ENCODE data around the gene EPHB1. TPM values are rescaled to one million over a fixed set of nuclear protein-coding genes. Genes with fewer than 3 reads are reported as not detected.

The EPHB1 gene
- total RNA-seq, 4 donors from 2014 or later, result 1.00 to 8.9 (median 4.5) TPM

DNA sequence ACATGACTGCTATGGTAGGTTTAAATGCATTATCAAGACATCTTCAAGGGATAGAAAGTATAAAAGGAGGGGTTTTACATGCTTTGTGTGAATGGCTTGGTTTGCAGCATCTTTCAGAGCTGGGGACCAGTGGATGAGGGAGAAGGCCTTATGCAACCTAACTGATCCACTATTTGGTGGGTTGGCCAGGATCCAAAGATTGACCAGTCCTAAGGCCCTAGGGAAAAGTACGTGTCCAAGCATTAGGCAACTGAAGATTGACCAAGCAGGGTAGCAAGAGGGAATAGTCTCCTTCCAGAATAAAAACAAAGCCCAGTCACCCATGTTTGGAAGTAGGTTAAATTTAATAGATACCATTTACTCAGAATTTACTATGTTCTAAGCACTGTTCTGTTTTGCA, 509.3 kb downstream of the EPHB1 start:
- H3K27me3 ChIP-seq, result no peaks in the 10 kb centered on the region
- DNase-seq, result no peak
- no peak for TF ChIP-seq POLR2A (IDR thresholded peaks at IDR 0.05)
- TF ChIP-seq, protein P1, sequence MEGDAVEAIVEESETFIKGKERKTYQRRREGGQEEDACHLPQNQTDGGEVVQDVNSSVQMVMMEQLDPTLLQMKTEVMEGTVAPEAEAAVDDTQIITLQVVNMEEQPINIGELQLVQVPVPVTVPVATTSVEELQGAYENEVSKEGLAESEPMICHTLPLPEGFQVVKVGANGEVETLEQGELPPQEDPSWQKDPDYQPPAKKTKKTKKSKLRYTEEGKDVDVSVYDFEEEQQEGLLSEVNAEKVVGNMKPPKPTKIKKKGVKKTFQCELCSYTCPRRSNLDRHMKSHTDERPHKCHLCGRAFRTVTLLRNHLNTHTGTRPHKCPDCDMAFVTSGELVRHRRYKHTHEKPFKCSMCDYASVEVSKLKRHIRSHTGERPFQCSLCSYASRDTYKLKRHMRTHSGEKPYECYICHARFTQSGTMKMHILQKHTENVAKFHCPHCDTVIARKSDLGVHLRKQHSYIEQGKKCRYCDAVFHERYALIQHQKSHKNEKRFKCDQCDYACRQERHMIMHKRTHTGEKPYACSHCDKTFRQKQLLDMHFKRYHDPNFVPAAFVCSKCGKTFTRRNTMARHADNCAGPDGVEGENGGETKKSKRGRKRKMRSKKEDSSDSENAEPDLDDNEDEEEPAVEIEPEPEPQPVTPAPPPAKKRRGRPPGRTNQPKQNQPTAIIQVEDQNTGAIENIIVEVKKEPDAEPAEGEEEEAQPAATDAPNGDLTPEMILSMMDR (IDR thresholded peaks at IDR 0.05 in 4 of 5, conservative IDR thresholded peaks at IDR 0.05 in 1 of 5), result no peak
- H3K4me3 ChIP-seq, result no peak overlapping the region
- no peak overlapping the region for H3K27ac ChIP-seq
- intact Hi-C loops (cut with DNase I; ENCODE audit: low total_unique reads), result no loop called here
- no peaks in the 10 kb centered on the region for H3K4me1 ChIP-seq
- no peaks in the 10 kb centered on the region for H3K36me3 ChIP-seq
- no peak for ATAC-seq
- H3K9me3 ChIP-seq, result no peaks in the 10 kb centered on the region
- in situ Hi-C loops (cut with MboI; ENCODE audit: low sequenced_read_pairs in 4 of 4), result no loop called here

Other genes starting within 250 kb of the EPHB1 start
- 1 to 10 TPM in 3 of 4 donors, under 1 TPM in 1; 0.68 to 3.3 (median 1.8) TPM for gene KY, start 144.2 kb upstream of the EPHB1 start, total RNA-seq